SK-N-SH treated with all-trans-retinoic acid at 6 μM for 48 hours (cell line): ENCODE measurements around the gene EAPP.

Experiments
- BACH2 ChIP-seq: fragments of 250-450 bp; sonication (Bioruptor Pico); IDR thresholded peaks from 2 replicates; pipeline ENCODE4 v1.9.0; 2021; ENCODE audit warnings: mild to moderate bottlenecking, borderline replicate concordance
- CREB5 ChIP-seq: fragments of 250-450 bp; sonication (Bioruptor Pico); IDR thresholded peaks from 2 replicates; pipeline ENCODE4 v1.5.1; 2020; ENCODE audit warnings: low read depth, mild to moderate bottlenecking, moderate library complexity
- CSDC2 ChIP-seq: fragments of 250-450 bp; sonication (Bioruptor Pico); IDR thresholded peaks from 2 replicates; pipeline ENCODE4 v1.5.0; 2020; ENCODE audit warnings: mild to moderate bottlenecking, moderate library complexity
- ISL1 ChIP-seq: fragments of 250-450 bp; sonication (Bioruptor Pico); IDR thresholded peaks from 2 replicates; pipeline ENCODE4 v2.1.2; 2022; ENCODE audit warnings: mild to moderate bottlenecking, moderate library complexity
- RARB ChIP-seq: fragments of 250-450 bp; sonication (Bioruptor Pico); IDR thresholded peaks from 2 replicates; pipeline ENCODE4 v1.8.0; 2021; ENCODE audit warnings: mild to moderate bottlenecking, moderate library complexity
- SNAI2 ChIP-seq: fragments of 250-450 bp; sonication (Bioruptor Pico); IDR thresholded peaks from 2 replicates; pipeline ENCODE4 v1.5.0; 2020; ENCODE audit warnings: mild to moderate bottlenecking, moderate library complexity
- TCF4 ChIP-seq: fragments of 250-450 bp; sonication (Bioruptor Pico); IDR thresholded peaks from 2 replicates; pipeline ENCODE4 v1.8.0; 2021; ENCODE audit warnings: mild to moderate bottlenecking, moderate library complexity, borderline replicate concordance
- TOX ChIP-seq: fragments of 250-450 bp; sonication (Bioruptor Pico); IDR thresholded peaks from 2 replicates; pipeline ENCODE4 v1.8.0; 2021; ENCODE audit warnings: mild to moderate bottlenecking, moderate library complexity, borderline replicate concordance
- ZC3H10 ChIP-seq: fragments of 250-450 bp; sonication (Bioruptor Pico); IDR thresholded peaks from 2 replicates; pipeline ENCODE4 v1.5.1; 2021; ENCODE audit warnings: mild to moderate bottlenecking, moderate library complexity
- ZFP3 ChIP-seq: fragments of 250-450 bp; sonication (Bioruptor Pico); IDR thresholded peaks from 2 replicates; pipeline ENCODE4 v1.5.0; 2020; ENCODE audit warnings: mild to moderate bottlenecking, moderate library complexity
- ZNF565 ChIP-seq: fragments of 450-650 bp; formaldehyde crosslinking; conservative IDR thresholded peaks from 2 replicates; pipeline ENCODE4 v1.5.0; 2020; ENCODE audit warnings: low read depth, mild to moderate bottlenecking, moderate library complexity

GRCh38 chr14:34522496-34522895, 17.0 kb downstream of the EAPP start:
- TF ChIP-seq CSDC2 (CRISPR knock-in tag) (no peak), TCF4 (no peak), ZNF565 (no peak), TOX (CRISPR knock-in tag) (no peak), RARB (no peak), BACH2 (no peak), ISL1 (CRISPR knock-in tag) (no peak), CREB5 (CRISPR knock-in tag) (no peak), ZC3H10 (no peak), ZFP3 (CRISPR knock-in tag) (no peak), SNAI2 (no peak)
